K562 (cell line): ENCODE data around the gene DHX35. TPM values are rescaled to one million over a fixed set of nuclear protein-coding genes. Genes with fewer than 3 reads are reported as not detected.

Source experiments
- ATAC-seq: fragments of 200-7000 bp; cut with Tn5 transposase; 3 replicates; pipeline ENCODE4 v1.9.1; 2020; ENCODE audit warnings: moderate library complexity
- BruUV-seq: library from RNA; stranded (reverse); fragments of 400-500 nt; replicated peaks from 2 replicates; lab custom pipeline; 2021; lab: Mats Ljungman, UMichigan
- CTCF ChIA-PET: fragments of 300-600 bp; formaldehyde crosslinking; extraction: SDS; loops from one replicate; lab custom pipeline; 2021; ENCODE audit warnings: low intra/inter-chr PET ratio; lab: Yijun Ruan, JAX
- POLR2A ChIA-PET: fragments of 300-600, 350-650 bp; sonication (Branson Sonifier 250); formaldehyde crosslinking; extraction: SDS; loops from one replicate; lab custom pipeline; 2021; ENCODE audit warnings: antibody characterized with exemption, inconsistent platforms; lab: Yijun Ruan, JAX
- DNase-seq, 4 experiments: peaks; one replicate each; pipeline versions ENCODE4 v3.0.0 to v3.0.0-alpha.2; 2011 to 2018; ENCODE audit warnings: low spot score in 3 of 4, mixed read lengths in 3 of 4; ENCODE audit errors: extremely low read depth in 1 of 4
- FAIRE-seq: peaks from 2 replicates; lab custom pipeline; 2011; peaks lifted over from hg19 to GRCh38; lab: Jason Lieb, UNC
- H2AFZ ChIP-seq: 2 replicates; pipeline ENCODE4 v1.6.0; 2011; ENCODE audit warnings: low read depth, low read length, control low read depth, inconsistent platforms
- H3K27ac ChIP-seq: fragments of 200-600 bp; 3 replicates; pipeline ENCODE4 v1.8.0; 2011; ENCODE audit warnings: low read depth, mild to moderate bottlenecking, control low read depth, inconsistent platforms, low read length, moderate library complexity, mixed read lengths; ENCODE audit errors: extremely low read depth
- H3K27me3 ChIP-seq, 2 experiments: fragments of 300-600 bp in 1 of 2; 2 replicates in 1 of 2; 3 replicates in 1 of 2; pipeline versions ENCODE4 v1.6.0 to v1.8.0; 2011; ENCODE audit warnings: inconsistent platforms in 2 of 2, low read length in 2 of 2, mild to moderate bottlenecking in 1 of 2, mixed read lengths in 1 of 2, moderate library complexity in 1 of 2; ENCODE audit not compliant: control insufficient read depth in 2 of 2, insufficient read depth in 2 of 2
- H3K36me3 ChIP-seq: fragments of 300-600 bp; 3 replicates; pipeline ENCODE4 v1.8.0; 2011; ENCODE audit warnings: mild to moderate bottlenecking, low read length, inconsistent platforms; ENCODE audit not compliant: control insufficient read depth, insufficient read depth
- H3K4me1 ChIP-seq, 2 experiments: fragments of 200-600 bp in 1 of 2; replicated peaks in 1 of 2; 2 replicates in 1 of 2; 3 replicates in 1 of 2; pipeline versions ENCODE4 v1.5.1 to v1.8.0; 2011; ENCODE audit warnings: inconsistent platforms in 2 of 2, low read length in 2 of 2, mild to moderate bottlenecking in 1 of 2, mixed read lengths in 1 of 2, moderate library complexity in 1 of 2; ENCODE audit not compliant: control insufficient read depth in 2 of 2, insufficient read depth in 2 of 2
- H3K4me2 ChIP-seq: 2 replicates; pipeline ENCODE4 v1.6.1; 2011; ENCODE audit warnings: low read length, control low read depth, inconsistent platforms, mixed read lengths; ENCODE audit not compliant: insufficient read depth
- H3K4me3 ChIP-seq: fragments of 200-600 bp; sonication (generic), shearing (Covaris generic); 2 replicates; pipeline ENCODE4 v1.5.1; 2016; ENCODE audit warnings: control low read depth, inconsistent platforms
- H3K79me2 ChIP-seq: fragments of 200-600 bp; 3 replicates; pipeline ENCODE4 v1.8.0; 2011; ENCODE audit warnings: low read length, inconsistent platforms; ENCODE audit not compliant: control insufficient read depth, insufficient read depth
- H3K9ac ChIP-seq, 2 experiments: 2 replicates each; pipeline versions ENCODE4 v1.6.0 to v1.6.1; 2011; ENCODE audit warnings: low read depth in 2 of 2, low read length in 2 of 2, control low read depth in 1 of 2, inconsistent platforms in 1 of 2, mild to moderate bottlenecking in 1 of 2, mixed read lengths in 1 of 2; ENCODE audit not compliant: insufficient read depth in 1 of 2
- H3K9me1 ChIP-seq: one replicate; pipeline ENCODE4 v1.6.0; 2011; ENCODE audit warnings: inconsistent platforms, mild to moderate bottlenecking, low read length, moderate library complexity; ENCODE audit not compliant: control insufficient read depth, insufficient read depth
- H3K9me3 ChIP-seq: replicated peaks from 2 replicates; pipeline ENCODE4 v1.5.1; 2011; ENCODE audit warnings: low read depth, low read length, inconsistent platforms; ENCODE audit not compliant: control insufficient read depth, insufficient read depth
- H4K20me1 ChIP-seq: replicated peaks from 2 replicates; pipeline ENCODE4 v1.6.1; 2011; ENCODE audit warnings: low read length, inconsistent platforms, mixed read lengths; ENCODE audit not compliant: control insufficient read depth, insufficient read depth
- CCNT2 ChIP-seq: IDR thresholded peaks from 2 replicates; pipeline ENCODE4 v1.6.1; 2011; ENCODE audit warnings: borderline replicate concordance, low read depth, mild to moderate bottlenecking, moderate library complexity, mixed read lengths, low read length; ENCODE audit not compliant: insufficient read length; ENCODE audit errors: extremely low read depth
- E2F6 ChIP-seq, 2 experiments: IDR thresholded peaks; 2 replicates each; pipeline ENCODE4 v1.6.1; 2011; ENCODE audit warnings: borderline replicate concordance in 1 of 2, control low read depth in 1 of 2, low read depth in 1 of 2, low read length in 1 of 2, mild to moderate bottlenecking in 1 of 2, mixed read lengths in 1 of 2, moderate library complexity in 1 of 2; ENCODE audit not compliant: insufficient read depth in 1 of 2, insufficient read length in 1 of 2, poor library complexity in 1 of 2, severe bottlenecking in 1 of 2; ENCODE audit errors: extremely low read depth in 1 of 2
- MECOM ChIP-seq: fragments of 250-450 bp; sonication (Bioruptor Pico); IDR thresholded peaks from 2 replicates; pipeline ENCODE4 v1.8.0; 2022; ENCODE audit warnings: inconsistent platforms
- TAL1 ChIP-seq: fragments of 450-650 bp; IDR thresholded peaks from 2 replicates; pipeline ENCODE4 v1.6.1; 2016; ENCODE audit warnings: mild to moderate bottlenecking
- ZNF395 ChIP-seq: fragments of 200-800 bp; sonication (Bioruptor generic); IDR thresholded peaks from 2 replicates; pipeline ENCODE4 v1.6.1; 2017; ENCODE audit warnings: missing genetic modification characterization, missing compliant biosample characterization
- WGBS: fragments of 100-300 bp; shearing (Covaris generic); methylation state at CpG from one replicate; pipeline ENCODE4 v1.1.6; 2016; ENCODE audit warnings: low coverage, mixed read lengths; ENCODE audit not compliant: insufficient coverage; ENCODE audit errors: missing lambda C conversion rate; 5-methylcytosine and 5-hydroxymethylcytosine counted together
- in situ Hi-C: fragments of 300-500 bp; cut with MboI; formaldehyde crosslinking; loops from 4 replicates; pipeline ENCODE4 v1.15.0; 2018; ENCODE audit warnings: inconsistent platforms, mixed read lengths
- intact Hi-C: fragments of 100-400 bp; cut with micrococcal nuclease; formaldehyde crosslinking; loops from 2 replicates; pipeline ENCODE4 v1.14.2; 2022
- polyA plus RNA-seq, 8 experiments: library from polyadenylated mRNA; depleted of rRNA in 4 of 8; stranded (reverse) in 5 of 8; unstranded in 3 of 8; fragments of >200 nt; fragmentation: Nextera tagmentation in 2 of 8; fragmentation: Illumina TruSeq in 1 of 8; extraction: Ambion mirVana in 2 of 8; extraction: Trizol in 1 of 8; gene quantifications; 2 replicates each; pipeline versions ENCODE4 v1.2.1 to v1.2.3, GENCODE V29; 2011 to 2014; ENCODE audit warnings: inconsistent platforms in 1 of 8, missing spikeins in 1 of 8
- total RNA-seq, 7 experiments: library from RNA; depleted of rRNA in 6 of 7; stranded (reverse); fragments of >200 nt in 6 of 7; fragmentation: Illumina TruSeq in 2 of 7; extraction: Trizol in 2 of 7; gene quantifications; 2 replicates each; pipeline versions ENCODE4 v1.2.1 to v1.2.3, GENCODE V29; 2011 to 2021; ENCODE audit warnings: low replicate concordance in 1 of 7

Gene DHX35
- total and polyA plus RNA-seq, 9 of the 15 experiments (the other 6 are each of a cell fraction or from before 2014, with no cell fraction given), result 6.5 to 25.6 (median 16.9) TPM

- peaks cover 0 to 16% of the 10 kb centered on the region in 2 experiments; a peak in 2 of 5 replicates for H3K27me3 ChIP-seq
- H3K9me3 ChIP-seq, result no peaks in the 10 kb centered on the region
- H3K27ac ChIP-seq, result no peak overlapping the region
- H4K20me1 ChIP-seq, result no peaks in the 10 kb centered on the region
- no TSS peak for BruUV-seq
- CTCF ChIA-PET, result no interaction called here
- no peaks in the 10 kb centered on the region for H3K79me2 ChIP-seq
- H3K9me1 ChIP-seq, result no peaks in the 10 kb centered on the region
- H3K4me2 ChIP-seq, result no peak overlapping the region
- no peak for ATAC-seq
- POLR2A ChIA-PET, result interaction anchor here (1.2 to 2.1 kb wide), 3 partner anchors 8 to 10 kb away, joined by 4 to 9 read pairs (median 5); partner anchors contain the start of gene FAM83D
- DNase-seq, result no peak
- no peak overlapping the region for H3K4me3 ChIP-seq
- 59% methylated on average over 18 of the region's 19 CpGs for WGBS
- FAIRE-seq, result no peak
- H3K36me3 ChIP-seq, result no peaks in the 10 kb centered on the region
- intact Hi-C loops (no loop called here), in situ Hi-C loops (no loop called here)
- H3K4me1 ChIP-seq, result no peaks in the 10 kb centered on the region; a peak in 1 of 5 replicates
- no peak overlapping the region for H3K9ac ChIP-seq
- TF ChIP-seq CCNT2, result no peak
- no peak for TF ChIP-seq E2F6 (IDR thresholded peaks at IDR 0.05; ENCODE audit: borderline replicate concordance in 1 of 2, extremely low read depth in 1 of 2, insufficient read depth in 1 of 2, insufficient read length in 1 of 2, low read depth in 1 of 2, low read length in 1 of 2, poor library complexity in 1 of 2, severe bottlenecking in 1 of 2)
- no peak for TF ChIP-seq TAL1
- no peak for TF ChIP-seq MECOM (CRISPR knock-in tag)
- TF ChIP-seq ZNF395 (CRISPR knock-in tag), result no peak
- TF ChIP-seq, all 486 proteins: peak for 0
- H2AFZ ChIP-seq, result no peak overlapping the region
Observed at GRCh38 chr20:38918172-38918571, 44.0 kb upstream of the DHX35 start.
